Mesodermal cell (in vitro differentiated cells): Measurements from ENCODE around the gene TMED6.
A peak's percentile ranks its signal among the peaks of the same experiment; 100 is the strongest.

Source experiments
- H3K27ac ChIP-seq: 2 replicates; pipeline ENCODE4 v1.7.0; 2013; ENCODE audit warnings: mild to moderate bottlenecking, low read depth, low read length, moderate library complexity; ENCODE audit not compliant: severe bottlenecking
- H3K36me3 ChIP-seq: 2 replicates; pipeline ENCODE4 v1.7.1; 2013; ENCODE audit warnings: mild to moderate bottlenecking, low read length, moderate library complexity; ENCODE audit not compliant: control insufficient read depth, insufficient read depth
- H3K4me1 ChIP-seq: one replicate; pipeline ENCODE4 v1.7.1; 2013; ENCODE audit warnings: mild to moderate bottlenecking, low read length; ENCODE audit not compliant: insufficient read depth, control insufficient read depth, poor library complexity, severe bottlenecking
- H3K4me3 ChIP-seq: 2 replicates; pipeline ENCODE4 v1.7.0; 2013; ENCODE audit warnings: low read length, control low read depth, mild to moderate bottlenecking; ENCODE audit not compliant: insufficient read depth, poor library complexity, severe bottlenecking; ENCODE audit errors: extremely low read depth
- H3K9me3 ChIP-seq: 2 replicates; pipeline ENCODE4 v1.7.1; 2013; ENCODE audit warnings: mild to moderate bottlenecking, low read length, moderate library complexity; ENCODE audit not compliant: control insufficient read depth
- WGBS, 2 experiments: methylation state at CpG; one replicate each; pipeline ENCODE4 v1.1.5; 2013; ENCODE audit warnings: missing lambda C conversion rate in 2 of 2; ENCODE audit not compliant: insufficient coverage in 2 of 2; 5-methylcytosine and 5-hydroxymethylcytosine counted together

Gene TMED6

DNA sequence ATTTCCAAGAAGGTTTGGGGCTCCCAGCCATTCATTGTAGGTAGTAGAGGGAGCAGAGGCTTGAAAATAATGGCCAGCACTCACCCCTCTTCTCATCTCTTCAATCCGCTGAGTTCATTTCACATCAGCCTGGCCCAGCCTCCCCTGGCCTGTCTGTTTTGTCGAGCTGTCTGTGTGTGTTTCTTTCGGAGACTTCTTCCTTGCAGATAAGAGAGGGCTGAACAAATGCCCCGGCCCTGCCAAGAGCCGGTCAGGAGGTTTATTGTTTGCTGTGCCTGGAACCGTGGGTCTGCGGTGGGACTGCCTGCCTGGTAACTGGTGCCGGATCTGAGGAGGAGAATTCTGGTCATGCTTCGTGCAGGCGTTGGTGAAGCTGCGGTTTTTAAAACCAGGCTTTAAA lies 37.1 kb downstream of the TMED6 start:
- WGBS, 2 experiments: 93% methylated on average over 10 to 11 of the region's 11 CpGs
- Histone ChIP-seq H3K36me3 (peaks cover 52% of the 10 kb centered on the region), H3K4me3 (no peak overlapping the region), H3K4me1 (no peaks in the 10 kb centered on the region), H3K27ac (no peak overlapping the region), H3K9me3 (no peaks in the 10 kb centered on the region)

DNA sequence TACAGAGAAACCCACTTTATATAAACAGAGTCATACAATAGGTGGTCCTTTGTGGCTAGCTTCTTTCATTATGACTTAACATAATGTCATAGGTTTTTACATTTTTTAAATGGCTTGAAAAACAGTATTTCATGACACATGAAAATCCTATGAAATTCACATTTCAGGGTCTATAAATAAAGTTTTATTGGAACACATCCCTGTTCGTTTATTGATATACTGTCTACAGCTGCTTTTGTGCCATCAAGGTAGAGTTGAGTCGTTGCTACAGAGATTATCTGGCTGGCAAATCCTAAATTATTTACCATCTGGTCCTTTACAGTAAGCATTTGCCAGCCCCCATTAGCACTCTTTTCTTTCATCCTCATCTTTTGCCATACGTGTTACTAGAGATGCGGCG lies 38.1 kb downstream of the TMED6 start:
- Histone ChIP-seq H3K36me3 (peaks cover 42% of the 10 kb centered on the region), H3K4me1 (no peaks in the 10 kb centered on the region), H3K9me3 (no peaks in the 10 kb centered on the region), H3K27ac (no peak overlapping the region), H3K4me3 (no peak overlapping the region)
- 96 to 100% methylated on average over 2 to 5 of the region's 5 CpGs for WGBS, 2 experiments

DNA sequence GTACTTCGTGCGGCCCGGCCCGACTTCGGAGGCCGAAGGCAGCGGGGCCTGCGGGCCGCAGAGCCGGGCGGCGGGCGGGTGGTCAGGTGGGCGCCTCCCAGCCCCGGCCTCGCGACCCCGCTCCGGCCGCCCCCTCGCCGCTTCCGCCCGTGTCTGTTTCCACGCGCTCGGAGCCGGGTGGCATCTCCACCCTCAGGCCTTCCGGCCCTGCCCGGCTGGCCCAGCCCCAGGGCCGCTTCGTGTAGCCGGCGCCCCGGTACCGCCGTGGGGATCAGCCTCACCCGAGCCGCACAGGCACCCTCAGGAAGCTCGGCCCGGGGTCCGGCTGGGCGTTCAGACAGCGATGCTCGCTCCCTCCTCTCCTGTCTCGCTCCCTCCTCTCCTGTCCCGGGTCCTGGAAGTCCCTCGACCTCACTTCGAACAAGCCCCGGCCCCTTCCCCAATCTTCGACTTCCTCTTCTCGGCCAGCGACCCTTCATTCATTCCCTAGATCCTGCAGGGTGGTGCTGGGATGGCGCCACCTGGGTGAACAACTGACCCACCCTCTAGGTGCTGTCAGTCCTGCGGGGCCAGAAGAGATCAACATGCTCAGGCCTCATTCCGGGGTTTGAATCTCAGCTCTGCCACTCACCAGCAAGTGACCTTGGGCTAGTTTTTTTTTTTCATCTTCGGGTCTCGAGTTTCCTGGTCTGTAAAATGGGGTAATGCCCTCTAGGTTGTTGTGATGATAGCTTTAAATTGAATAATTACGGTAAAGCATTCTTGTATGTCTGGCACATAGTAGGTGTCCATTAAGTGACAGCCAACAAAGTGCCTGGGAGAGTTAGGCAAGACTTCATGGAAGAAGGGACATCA lies 39.8 kb downstream of the TMED6 start:
- H3K4me3 ChIP-seq: peak overlapping the region; percentile 78
- peak overlapping the region; percentile 55 for H3K27ac ChIP-seq
- H3K4me1 ChIP-seq: no peaks in the 10 kb centered on the region
- no peaks in the 10 kb centered on the region for H3K9me3 ChIP-seq
- 3% methylated on average over 55 to 57 of the region's 59 CpGs for WGBS, 2 experiments
- H3K36me3 ChIP-seq: peaks cover 31% of the 10 kb centered on the region

DNA sequence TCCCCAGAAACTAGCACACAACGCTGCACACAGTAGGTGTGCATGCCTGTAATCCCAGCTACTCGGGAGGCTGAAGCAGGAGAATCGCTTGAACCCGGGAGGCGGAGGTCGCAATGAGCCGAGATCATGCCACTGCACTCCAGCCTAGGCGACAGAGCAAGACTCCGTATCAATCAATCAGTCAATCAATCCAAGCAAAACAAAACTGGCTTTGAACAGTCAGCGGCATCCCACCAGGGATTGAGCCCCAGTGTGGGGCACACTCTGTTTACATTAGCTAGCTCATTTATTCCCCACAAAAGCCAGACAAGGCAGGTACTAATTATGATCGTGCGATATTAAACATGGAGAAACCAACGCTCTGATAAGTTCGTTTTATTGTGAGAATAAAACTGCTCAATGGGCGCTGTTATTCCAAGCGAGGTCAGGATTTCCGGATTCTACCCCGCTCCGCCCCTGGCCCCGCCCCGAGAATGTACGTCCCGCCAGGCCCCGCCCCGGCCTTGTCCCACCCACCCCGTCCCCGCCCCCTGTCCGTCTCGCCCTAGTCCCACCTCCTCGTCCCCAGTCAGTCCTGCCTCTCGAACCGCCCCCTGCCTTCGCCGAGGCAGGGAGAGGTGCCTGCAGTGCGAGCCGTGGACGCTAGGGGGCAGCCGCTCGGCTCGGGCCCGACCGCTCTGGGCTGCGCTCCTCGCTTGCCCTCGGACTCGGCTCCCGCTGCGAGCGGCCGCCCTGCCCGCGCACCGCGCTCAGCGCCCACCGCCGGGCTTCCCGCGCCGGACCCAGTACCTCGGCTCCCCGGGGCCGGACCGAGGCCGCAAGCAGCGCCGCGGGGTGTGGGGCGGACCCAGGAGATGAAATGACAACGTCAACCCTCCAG lies 40.7 kb downstream of the TMED6 start, which contains the start of gene VPS4A:
TSS of gene VPS4A (plus strand) at position 698 of the 880 bp plus-strand sequence. CDS start at position 860, 162 bp downstream.
- H3K27ac ChIP-seq: peak within 1 kb of the TSS; percentile 55
- no peaks in the 10 kb centered on the region for H3K9me3 ChIP-seq
- peak within 1 kb of the TSS; percentile 78 for H3K4me3 ChIP-seq
- WGBS, 2 experiments: 8 to 18% methylated on average over 39 to 52 of the region's 70 CpGs
- peaks cover 23% of the 10 kb centered on the region for H3K36me3 ChIP-seq
- no peaks in the 10 kb centered on the region for H3K4me1 ChIP-seq

DNA sequence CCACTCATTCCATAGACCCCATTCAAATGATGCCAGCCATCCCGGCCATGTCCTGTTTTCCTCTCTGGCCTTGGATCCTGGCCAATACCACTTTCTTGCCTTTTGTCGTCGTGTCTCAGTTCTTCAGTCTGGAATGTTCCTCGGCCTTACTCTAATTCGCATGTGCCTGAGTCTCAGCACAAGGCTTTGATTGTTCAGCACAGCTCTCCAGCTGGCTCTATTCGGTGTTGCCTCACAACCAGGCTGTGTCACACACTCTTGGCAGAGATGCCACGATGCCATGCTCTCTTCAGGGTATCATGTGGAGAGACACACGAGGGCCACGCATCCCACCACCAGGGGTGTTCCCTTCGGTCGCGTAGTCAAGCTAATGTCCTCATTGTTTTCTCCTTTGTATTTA lies 42.3 kb downstream of the TMED6 start:
- H3K27ac ChIP-seq: no peak overlapping the region
- H3K36me3 ChIP-seq: peaks cover 8% of the 10 kb centered on the region
- H3K4me1 ChIP-seq: no peaks in the 10 kb centered on the region
- 87 to 91% methylated on average over 8 to 9 of the region's 12 CpGs for WGBS, 2 experiments
- no peaks in the 10 kb centered on the region for H3K9me3 ChIP-seq
- H3K4me3 ChIP-seq: no peak overlapping the region

DNA sequence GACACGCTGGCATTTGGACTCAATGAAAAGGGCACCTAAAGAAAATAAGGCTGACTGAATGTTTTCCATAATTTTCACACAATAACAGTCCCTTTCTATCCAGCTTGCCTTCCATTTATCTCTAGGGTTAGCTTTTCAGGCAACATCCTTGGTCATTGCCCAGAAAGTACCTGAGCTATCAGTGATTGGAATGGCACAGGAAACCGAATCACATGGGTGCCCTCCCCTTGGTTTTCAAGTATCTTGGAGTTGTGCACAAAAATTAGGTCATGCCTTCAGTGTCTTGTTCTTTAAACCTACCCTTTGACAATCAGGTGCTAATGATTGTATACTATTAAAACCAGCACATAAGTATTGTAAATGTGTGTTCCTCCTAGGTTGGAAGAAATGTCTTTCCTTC lies 43.7 kb downstream of the TMED6 start:
- no peak overlapping the region for H3K27ac ChIP-seq
- no peak overlapping the region for H3K4me3 ChIP-seq
- peaks cover 2% of the 10 kb centered on the region for H3K36me3 ChIP-seq
- 100% methylated on average over 1 to 2 of the region's 2 CpGs for WGBS, 2 experiments
- H3K9me3 ChIP-seq: no peaks in the 10 kb centered on the region
- no peaks in the 10 kb centered on the region for H3K4me1 ChIP-seq

DNA sequence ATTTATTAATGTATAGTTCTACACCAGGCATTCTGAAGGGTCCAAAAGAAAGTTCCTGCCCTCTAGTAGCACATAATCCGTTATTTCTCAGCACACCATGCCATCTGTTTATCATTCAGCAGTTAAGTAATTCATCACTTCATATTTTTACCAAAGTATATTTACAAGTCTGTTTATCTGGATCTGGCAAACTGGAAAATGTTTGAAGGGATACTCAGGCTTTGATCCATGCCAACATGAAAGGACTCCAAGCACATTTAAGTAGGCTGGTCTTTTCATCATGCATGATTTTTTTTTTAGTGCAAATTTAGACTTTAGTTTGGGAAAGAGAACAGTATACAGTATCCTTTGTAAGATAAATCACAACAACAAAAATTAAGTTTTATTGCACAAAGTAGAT lies 44.5 kb downstream of the TMED6 start:
- peaks cover 4% of the 10 kb centered on the region for H3K36me3 ChIP-seq
- no CpG with 5 or more reads among the region's 1 CpG for WGBS, 2 experiments
- no peaks in the 10 kb centered on the region for H3K4me1 ChIP-seq
- no peak overlapping the region for H3K27ac ChIP-seq
- no peak overlapping the region for H3K4me3 ChIP-seq
- H3K9me3 ChIP-seq: no peaks in the 10 kb centered on the region

DNA sequence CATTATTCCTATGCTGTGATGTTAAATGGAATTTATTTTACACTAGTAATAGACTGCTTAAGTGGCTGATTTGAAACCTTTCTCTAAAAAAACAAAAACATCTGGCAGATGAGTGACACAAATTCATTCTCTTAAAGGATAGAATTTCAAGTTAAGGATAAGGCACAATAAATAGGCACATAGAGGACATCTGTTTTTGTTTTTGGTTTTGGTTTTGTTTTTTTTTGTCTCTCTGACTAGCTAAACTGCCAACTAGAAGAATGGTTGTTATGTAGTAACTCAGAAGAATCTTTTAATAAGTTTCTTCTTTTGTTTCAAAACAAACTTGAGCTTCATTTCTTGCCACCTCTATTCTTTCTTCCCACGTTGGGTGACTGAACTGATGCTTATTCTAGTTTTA lies 45.6 kb downstream of the TMED6 start:
- Histone ChIP-seq H3K36me3 (peaks cover 6% of the 10 kb centered on the region), H3K4me1 (no peaks in the 10 kb centered on the region), H3K27ac (no peak overlapping the region), H3K4me3 (no peak overlapping the region), H3K9me3 (no peaks in the 10 kb centered on the region)
- WGBS, 2 experiments: no CpG with 5 or more reads among the region's 1 CpG

DNA sequence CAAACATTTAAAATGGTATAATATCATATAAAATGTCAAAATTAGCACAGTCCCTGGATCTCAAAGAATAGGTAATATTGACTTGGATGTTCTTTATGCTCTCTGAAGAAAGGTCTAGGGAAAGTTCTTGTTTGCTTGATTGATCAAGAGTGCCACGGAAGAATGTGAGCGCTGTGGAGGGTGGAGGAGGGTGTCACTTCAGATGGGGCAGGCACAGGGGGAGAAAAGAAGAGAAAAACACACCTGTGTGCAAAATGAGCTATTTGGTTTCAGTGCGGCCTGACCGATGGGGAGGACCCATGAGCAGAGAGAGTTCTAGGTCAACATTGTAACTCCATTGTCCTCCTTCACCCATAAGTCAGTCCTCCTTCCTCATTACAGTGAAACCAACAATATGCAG lies 49.3 kb downstream of the TMED6 start:
- Histone ChIP-seq H3K4me1 (no peaks in the 10 kb centered on the region), H3K36me3 (peaks cover 24% of the 10 kb centered on the region), H3K27ac (no peak overlapping the region), H3K9me3 (no peaks in the 10 kb centered on the region), H3K4me3 (no peak overlapping the region)
- WGBS, 2 experiments: 95% methylated on average over 2 to 4 of the region's 4 CpGs

DNA sequence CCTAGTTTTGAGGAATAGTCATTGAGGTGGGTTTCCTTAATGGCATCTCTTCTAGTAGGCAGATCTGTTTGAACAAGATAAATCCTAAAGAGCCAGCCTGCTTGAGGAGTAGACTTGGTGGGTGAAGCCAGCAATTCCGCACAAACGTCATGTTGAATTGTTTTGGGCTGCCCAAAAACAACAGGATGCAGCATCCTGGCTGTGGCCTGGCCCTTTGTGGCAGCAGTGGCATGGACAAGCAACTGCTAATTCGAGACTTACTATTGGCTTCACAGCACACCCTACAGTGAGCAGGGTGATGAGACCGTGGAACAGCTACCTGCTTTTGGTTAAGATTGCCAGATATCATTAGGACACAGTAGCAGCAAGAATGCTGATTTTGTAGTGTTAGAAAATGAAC lies 49.7 kb downstream of the TMED6 start:
- H3K4me3 ChIP-seq: no peak overlapping the region
- H3K36me3 ChIP-seq: peaks cover 24% of the 10 kb centered on the region
- H3K27ac ChIP-seq: no peak overlapping the region
- WGBS, 2 experiments: 83 to 93% methylated on average over 2 of the region's 4 CpGs
- no peaks in the 10 kb centered on the region for H3K9me3 ChIP-seq
- no peaks in the 10 kb centered on the region for H3K4me1 ChIP-seq
